Tibial nerve (tissue), 4 donors: ENCODE results near the gene MXI1. TPM values are rescaled to one million over a fixed set of nuclear protein-coding genes. Genes with fewer than 3 reads are reported as not detected.

Source experiments
- DNase-seq, 2 donors: peaks; one replicate each; pipeline ENCODE4 v3.0.0-alpha.2; 2019; ENCODE audit warnings: low spot score in 2 of 2
- H3K27ac ChIP-seq, 4 donors: fragments of 200-600 bp; sonication (generic) in 3 of 4; one replicate each; pipeline ENCODE4 v1.5.1; 2017 to 2019; ENCODE audit warnings: mild to moderate bottlenecking in 1 of 4
- H3K27me3 ChIP-seq, 2 donors: fragments of 200-600 bp; sonication (generic) in 1 of 2; one replicate each; pipeline versions ENCODE4 v1.5.1 to v1.6.0; 2017 to 2019
- H3K36me3 ChIP-seq, 3 donors: fragments of 200-600 bp; sonication (generic); one replicate each; pipeline ENCODE4 v1.5.1; 2018 to 2019
- H3K4me1 ChIP-seq, 4 donors: fragments of 200-600 bp; sonication (generic) in 3 of 4; one replicate each; pipeline ENCODE4 v1.5.1; 2017 to 2019
- H3K4me3 ChIP-seq, 4 donors: fragments of 200-600 bp; sonication (generic) in 3 of 4; one replicate each; pipeline ENCODE4 v1.5.1; 2017 to 2019; ENCODE audit warnings: mild to moderate bottlenecking in 1 of 4, moderate library complexity in 1 of 4
- H3K9me3 ChIP-seq, 4 donors: fragments of 200-600 bp; sonication (generic) in 3 of 4; one replicate each; pipeline ENCODE4 v1.5.1; 2017 to 2019
- EP300 ChIP-seq, 2 donors: sonication (generic); formaldehyde crosslinking; IDR thresholded peaks; one replicate each; pipeline ENCODE4 v1.6.1; 2017; ENCODE audit warnings: antibody characterized with exemption in 2 of 2, mild to moderate bottlenecking in 1 of 2
- POLR2A ChIP-seq, 2 donors: fragments of 450-650 bp; IDR thresholded peaks; one replicate each; pipeline ENCODE4 v1.6.1; 2017; ENCODE audit warnings: antibody characterized with exemption in 2 of 2, mild to moderate bottlenecking in 2 of 2, moderate library complexity in 2 of 2
- WGBS, 2 donors: methylation state at CpG; one replicate each; pipeline ENCODE4 v1.1.5; 2018; 5-methylcytosine and 5-hydroxymethylcytosine counted together
- total RNA-seq, 4 donors: library from RNA; depleted of rRNA; stranded (reverse); fragments of >200 nt; gene quantifications; one replicate each; pipeline ENCODE4 v1.1.0, GENCODE V29; 2016
- TF ChIP-seq, protein P1 (sequence below), 5 experiments: fragments of 200-600 bp in 3 of 5; fragments of 450-650 bp in 2 of 5; sonication (generic) in 3 of 5; IDR thresholded peaks; one replicate each; pipeline ENCODE4 v1.5.1; 2016 to 2019; ENCODE audit warnings: antibody characterized with exemption in 5 of 5, mild to moderate bottlenecking in 3 of 5, moderate library complexity in 2 of 5

The MXI1 gene
- 100 to 1,000 TPM; 103 to 131 (median 123) TPM for total RNA-seq

DNA sequence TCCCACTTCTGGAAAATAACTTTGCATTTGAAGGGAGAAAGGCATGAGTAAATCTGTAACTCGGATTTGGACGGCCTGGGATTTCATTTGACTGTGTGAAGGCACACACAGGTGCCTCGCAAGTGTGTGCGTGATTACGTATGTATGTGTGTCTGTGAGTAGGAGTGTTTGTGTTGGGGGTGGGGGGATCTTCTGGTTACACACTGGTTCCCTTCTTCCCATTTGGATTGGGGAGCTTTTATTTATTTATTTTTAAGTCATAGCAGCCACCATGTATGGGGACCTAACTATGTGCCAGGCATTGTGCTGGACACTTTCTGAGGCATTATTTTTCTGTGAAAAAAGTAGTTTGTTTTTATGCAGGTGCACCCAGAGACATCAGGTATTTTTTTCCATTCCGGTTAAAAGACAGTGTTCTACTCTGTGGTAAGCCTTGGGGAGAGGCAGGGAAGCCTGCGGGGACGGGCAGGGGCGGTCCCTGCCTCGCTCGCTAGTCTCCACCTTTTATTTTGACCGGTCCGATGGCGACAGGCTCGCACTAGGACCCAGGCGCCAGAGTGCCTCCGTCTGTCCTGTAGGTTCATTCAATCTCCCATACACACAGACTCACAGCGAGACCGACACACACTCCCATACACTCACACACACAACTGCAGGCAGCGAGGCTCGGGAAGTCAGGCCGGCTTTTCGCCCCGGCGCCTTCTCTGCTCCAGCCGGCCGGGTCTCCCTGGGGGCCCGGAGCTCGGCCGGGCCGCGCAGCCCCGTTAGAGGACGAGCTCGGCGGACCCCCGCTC is at the start of gene MXI1:
Gene MXI1 (plus strand): TSS at position 595 of the 794 bp plus-strand sequence. CDS start 204 bp downstream, outside the sequence.
- Histone ChIP-seq H3K4me3 (peak within 1 kb of the TSS; percentile 61 to 95 (median 84)), H3K4me1 (peaks cover 0 to 23% (median 5%) of the 10 kb centered on the region in 4 donors), H3K9me3 (no peaks in the 10 kb centered on the region), H3K27ac (peak within 1 kb of the TSS; percentile 88 to 100 (median 95)), H3K36me3 (no peaks in the 10 kb centered on the region), H3K27me3 (no peaks in the 10 kb centered on the region)
- 5 to 11% methylated on average over 16 to 33 of the region's 37 CpGs for whole genome bisulfite sequencing, 2 donors
- TF ChIP-seq POLR2A (IDR thresholded peaks at IDR 0.05) (peak; percentile 12 to 68), EP300 (IDR thresholded peaks at IDR 0.05) (peak in 1 of 2 donors; percentile 94)
- TF ChIP-seq, protein P1, sequence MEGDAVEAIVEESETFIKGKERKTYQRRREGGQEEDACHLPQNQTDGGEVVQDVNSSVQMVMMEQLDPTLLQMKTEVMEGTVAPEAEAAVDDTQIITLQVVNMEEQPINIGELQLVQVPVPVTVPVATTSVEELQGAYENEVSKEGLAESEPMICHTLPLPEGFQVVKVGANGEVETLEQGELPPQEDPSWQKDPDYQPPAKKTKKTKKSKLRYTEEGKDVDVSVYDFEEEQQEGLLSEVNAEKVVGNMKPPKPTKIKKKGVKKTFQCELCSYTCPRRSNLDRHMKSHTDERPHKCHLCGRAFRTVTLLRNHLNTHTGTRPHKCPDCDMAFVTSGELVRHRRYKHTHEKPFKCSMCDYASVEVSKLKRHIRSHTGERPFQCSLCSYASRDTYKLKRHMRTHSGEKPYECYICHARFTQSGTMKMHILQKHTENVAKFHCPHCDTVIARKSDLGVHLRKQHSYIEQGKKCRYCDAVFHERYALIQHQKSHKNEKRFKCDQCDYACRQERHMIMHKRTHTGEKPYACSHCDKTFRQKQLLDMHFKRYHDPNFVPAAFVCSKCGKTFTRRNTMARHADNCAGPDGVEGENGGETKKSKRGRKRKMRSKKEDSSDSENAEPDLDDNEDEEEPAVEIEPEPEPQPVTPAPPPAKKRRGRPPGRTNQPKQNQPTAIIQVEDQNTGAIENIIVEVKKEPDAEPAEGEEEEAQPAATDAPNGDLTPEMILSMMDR (IDR thresholded peaks at IDR 0.05), result peak in 1 of 5 experiments; percentile 28
- DNase-seq, result peak; percentile 53 to 74

DNA sequence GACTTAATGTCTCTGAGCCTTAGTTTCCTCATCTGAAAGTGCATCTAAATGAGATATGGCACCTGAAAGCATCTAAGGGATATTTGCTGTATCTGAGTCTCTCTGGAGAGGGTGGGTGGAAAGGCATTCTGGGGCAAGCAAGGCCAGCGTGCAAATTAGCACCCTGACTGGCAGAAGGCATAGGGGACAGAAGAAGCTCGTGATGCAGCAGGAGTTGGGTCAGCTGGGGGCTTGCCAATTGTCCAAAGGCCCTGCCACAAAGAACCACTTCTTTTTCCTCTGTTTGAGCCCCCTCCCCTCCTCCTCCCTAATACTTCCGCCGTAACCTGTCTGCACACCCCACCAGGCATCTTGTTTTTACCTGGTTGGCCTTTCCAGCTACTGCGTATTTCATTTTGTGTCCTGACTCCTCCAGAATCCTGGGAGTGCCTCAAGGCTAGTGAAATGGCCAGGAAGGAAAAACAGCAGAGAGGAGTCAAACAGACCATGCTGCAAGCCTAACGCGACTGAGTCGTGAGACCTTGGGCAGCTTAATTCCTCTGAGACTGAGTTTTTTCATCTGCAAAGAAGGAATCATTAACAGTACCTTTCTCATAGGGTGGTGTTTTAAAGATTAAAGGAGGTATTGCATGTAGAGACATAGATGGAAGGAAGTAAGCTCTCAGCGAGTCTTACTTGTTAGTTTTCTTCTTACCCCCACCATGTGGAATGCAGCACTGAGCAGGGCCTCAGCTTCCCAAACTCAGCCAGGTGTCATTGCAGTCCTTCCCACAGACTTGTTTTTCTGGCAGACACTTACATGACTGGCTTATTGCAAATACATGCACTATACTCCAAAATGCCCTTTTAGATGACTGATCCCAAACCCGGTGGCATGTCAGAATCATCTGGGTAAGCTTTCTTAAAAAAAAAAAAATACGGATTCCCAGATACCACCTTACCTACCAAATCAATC is 49.1 kb upstream of the MXI1 start:
- H3K4me3 ChIP-seq, result no peak overlapping the region
- no peak for DNase-seq
- H3K4me1 ChIP-seq, result no peaks in the 10 kb centered on the region
- peaks cover 0 to 10% of the 10 kb centered on the region in 2 donors for H3K27me3 ChIP-seq
- H3K27ac ChIP-seq, result no peak overlapping the region
- no peaks in the 10 kb centered on the region for H3K36me3 ChIP-seq
- TF ChIP-seq, protein P1 (IDR thresholded peaks at IDR 0.05), result no peak
- no peak for TF ChIP-seq EP300 (IDR thresholded peaks at IDR 0.05)
- no peak for TF ChIP-seq POLR2A (IDR thresholded peaks at IDR 0.05)
- H3K9me3 ChIP-seq, result no peaks in the 10 kb centered on the region
- WGBS, 2 donors, result 79 to 80% methylated on average over 11 of the region's 11 CpGs

DNA sequence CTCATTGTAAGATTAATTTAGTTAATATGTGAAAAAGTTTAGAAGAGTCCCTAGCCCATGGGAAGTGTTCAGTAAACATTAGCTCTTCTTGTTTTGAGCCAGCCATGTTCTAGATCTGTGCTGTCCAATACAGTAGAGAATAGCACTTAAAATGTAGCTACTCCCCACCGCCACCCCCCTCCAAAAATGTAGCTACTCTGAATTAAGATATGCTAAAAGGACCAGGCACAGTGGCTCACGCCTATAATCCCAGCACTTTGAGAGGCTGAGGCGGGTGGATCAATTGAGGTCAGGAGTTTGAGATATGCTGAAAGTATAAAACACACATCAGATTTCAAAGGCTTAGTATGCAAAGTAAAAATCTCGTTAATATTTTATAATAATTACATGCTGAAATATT is 47.3 kb upstream of the MXI1 start:
- Histone ChIP-seq H3K4me3 (no peak overlapping the region), H3K9me3 (no peaks in the 10 kb centered on the region), H3K36me3 (no peaks in the 10 kb centered on the region), H3K27ac (no peak overlapping the region), H3K27me3 (peaks cover 0 to 6% of the 10 kb centered on the region in 2 donors), H3K4me1 (peaks cover 0 to 3% (median 0%) of the 10 kb centered on the region in 4 donors)
- DNase-seq, result no peak
- WGBS, 2 donors, result 91 to 92% methylated on average over 4 of the region's 4 CpGs
- TF ChIP-seq POLR2A (IDR thresholded peaks at IDR 0.05) (no peak), EP300 (IDR thresholded peaks at IDR 0.05) (no peak)
- TF ChIP-seq, protein P1 (IDR thresholded peaks at IDR 0.05), result no peak

DNA sequence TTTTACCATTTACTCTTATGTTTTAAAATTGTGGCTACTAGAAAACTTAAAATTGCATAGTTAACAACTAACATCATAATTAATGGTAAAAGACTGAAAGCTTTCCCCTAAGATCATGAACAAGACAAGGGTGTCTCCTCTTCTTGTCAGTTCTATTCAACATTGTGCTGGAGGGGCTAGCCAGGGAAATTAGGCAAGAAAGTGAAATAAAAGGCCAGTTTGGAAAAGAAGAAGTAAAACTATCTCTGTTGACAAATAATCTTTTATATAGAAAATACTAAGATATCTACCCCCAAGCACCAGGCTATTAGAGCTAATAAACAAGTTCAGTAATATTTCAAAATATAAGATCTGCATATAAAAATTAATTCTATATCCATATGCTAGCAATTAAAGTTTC is 46.9 kb upstream of the MXI1 start:
- Histone ChIP-seq H3K4me1 (peaks cover 0 to 3% (median 0%) of the 10 kb centered on the region in 4 donors), H3K27ac (no peak overlapping the region), H3K9me3 (no peaks in the 10 kb centered on the region), H3K36me3 (no peaks in the 10 kb centered on the region), H3K27me3 (peaks cover 0 to 10% of the 10 kb centered on the region in 2 donors), H3K4me3 (no peak overlapping the region)
- TF ChIP-seq EP300 (IDR thresholded peaks at IDR 0.05), result no peak
- TF ChIP-seq, protein P1 (IDR thresholded peaks at IDR 0.05), result no peak
- TF ChIP-seq POLR2A (IDR thresholded peaks at IDR 0.05), result no peak
- DNase-seq, result no peak
